ENCODE data around the gene CARM1. TPM values are rescaled to one million over a fixed set of nuclear protein-coding genes. Genes with fewer than 3 reads are reported as not detected.
A peak's percentile ranks its signal among the peaks of the same experiment; 100 is the strongest.

The CARM1 gene
- total and polyA plus RNA-seq, 2 of the 13 experiments (the other 11 are each of a cell fraction or from before 2014, with no cell fraction given) = 27.6 to 55.8 TPM

- ChIA-PET CTCF (ENCODE audit: low intra/inter-chr PET ratio, low total read pairs) (no interaction called here), POLR2A (interaction anchor here (0.5 to 2.5 kb wide), 27 partner anchors 8 to 540 kb away, joined by 3 to 41 read pairs (median 4); partner anchors contain the start of genes CARM1, DNM2 and QTRT1)
- WGBS (ENCODE audit: low lambda C conversion rate) = 76% methylated on average over 25 of the region's 32 CpGs
- Histone ChIP-seq H3K27me3 (ENCODE audit: control insufficient read depth in 1 of 2, insufficient read depth in 2 of 2, low read length in 2 of 2) (no peaks in the 10 kb centered on the region), H3K79me2 (ENCODE audit: insufficient read depth, low read length) (no peaks in the 10 kb centered on the region), H3K36me3 (replicated peaks in 1 of 2; ENCODE audit: control insufficient read depth in 1 of 2, insufficient read depth in 2 of 2, low read length in 2 of 2) (peaks cover 6 to 10% of the 10 kb centered on the region in 2 experiments; a peak in 3 of 5 replicates), H3K9me3 (ENCODE audit: low read length) (no peaks in the 10 kb centered on the region), H4K20me1 (ENCODE audit: insufficient read depth, low read length) (no peaks in the 10 kb centered on the region), H3K4me3 (replicated peaks in 1 of 3; ENCODE audit: insufficient read depth in 1 of 3, low read depth in 2 of 3, low read length in 3 of 3) (peak overlapping the region in 2 of 3 experiments; percentile 39 to 54; a peak in 4 of 6 replicates), H3K4me2 (ENCODE audit: low read depth, low read length) (peak overlapping the region; percentile 61), H3K4me1 (ENCODE audit: insufficient read depth, low read length) (peaks cover 34% of the 10 kb centered on the region), H2AFZ (ENCODE audit: low read length) (no peak overlapping the region), H3K27ac (ENCODE audit: extremely low read length, insufficient read depth, low read length) (peak overlapping the region; percentile 45), H3K9ac (ENCODE audit: insufficient read depth, low read depth, low read length) (no peak overlapping the region)
- peak; percentile 93 for FAIRE-seq
- intact Hi-C loops (cut with micrococcal nuclease; ENCODE audit: unreplicated experiment) (loop anchor here (10.0 kb wide), 1 partner anchor 120 kb away; the partner anchor contains the start of gene DNM2), in situ Hi-C loops (cut with HindIII; ENCODE audit: extremely low pct_ligation_motif_present, low pct_unique_long_range_greater_than_20kb) (no loop called here)
- TSS peak; percentile 68 for BruUV-seq (replicated peaks)
- no peak for ATAC-seq
- no peak for DNase-seq (ENCODE audit: low spot score)
- TF ChIP-seq HOXA5 (CRISPR knock-in tag; IDR thresholded peaks at IDR 0.05) (no peak), ZNF766 (CRISPR knock-in tag; IDR thresholded peaks at IDR 0.05; ENCODE audit: borderline replicate concordance) (no peak), ZNF513 (CRISPR knock-in tag; conservative IDR thresholded peaks at IDR 0.05) (no peak), RFX3 (CRISPR knock-in tag; IDR thresholded peaks at IDR 0.05) (no peak), ZNF20 (CRISPR knock-in tag; IDR thresholded peaks at IDR 0.05) (no peak), ZNF382 (CRISPR knock-in tag; IDR thresholded peaks at IDR 0.05; ENCODE audit: borderline replicate concordance) (no peak), ZNF232 (CRISPR knock-in tag; IDR thresholded peaks at IDR 0.05; ENCODE audit: borderline replicate concordance) (no peak), MXD1 (CRISPR knock-in tag; IDR thresholded peaks at IDR 0.05) (0 out of 2 replicates have a peak, but pooled peaks have one; percentile 57), SP140L (CRISPR knock-in tag; IDR thresholded peaks at IDR 0.05; ENCODE audit: borderline replicate concordance) (no peak)
- TF ChIP-seq, protein P1, sequence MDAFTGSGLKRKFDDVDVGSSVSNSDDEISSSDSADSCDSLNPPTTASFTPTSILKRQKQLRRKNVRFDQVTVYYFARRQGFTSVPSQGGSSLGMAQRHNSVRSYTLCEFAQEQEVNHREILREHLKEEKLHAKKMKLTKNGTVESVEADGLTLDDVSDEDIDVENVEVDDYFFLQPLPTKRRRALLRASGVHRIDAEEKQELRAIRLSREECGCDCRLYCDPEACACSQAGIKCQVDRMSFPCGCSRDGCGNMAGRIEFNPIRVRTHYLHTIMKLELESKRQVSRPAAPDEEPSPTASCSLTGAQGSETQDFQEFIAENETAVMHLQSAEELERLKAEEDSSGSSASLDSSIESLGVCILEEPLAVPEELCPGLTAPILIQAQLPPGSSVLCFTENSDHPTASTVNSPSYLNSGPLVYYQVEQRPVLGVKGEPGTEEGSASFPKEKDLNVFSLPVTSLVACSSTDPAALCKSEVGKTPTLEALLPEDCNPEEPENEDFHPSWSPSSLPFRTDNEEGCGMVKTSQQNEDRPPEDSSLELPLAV (CRISPR knock-in tag; conservative IDR thresholded peaks at IDR 0.05; ENCODE audit: low read depth) = no peak
- TF ChIP-seq, protein P2, sequence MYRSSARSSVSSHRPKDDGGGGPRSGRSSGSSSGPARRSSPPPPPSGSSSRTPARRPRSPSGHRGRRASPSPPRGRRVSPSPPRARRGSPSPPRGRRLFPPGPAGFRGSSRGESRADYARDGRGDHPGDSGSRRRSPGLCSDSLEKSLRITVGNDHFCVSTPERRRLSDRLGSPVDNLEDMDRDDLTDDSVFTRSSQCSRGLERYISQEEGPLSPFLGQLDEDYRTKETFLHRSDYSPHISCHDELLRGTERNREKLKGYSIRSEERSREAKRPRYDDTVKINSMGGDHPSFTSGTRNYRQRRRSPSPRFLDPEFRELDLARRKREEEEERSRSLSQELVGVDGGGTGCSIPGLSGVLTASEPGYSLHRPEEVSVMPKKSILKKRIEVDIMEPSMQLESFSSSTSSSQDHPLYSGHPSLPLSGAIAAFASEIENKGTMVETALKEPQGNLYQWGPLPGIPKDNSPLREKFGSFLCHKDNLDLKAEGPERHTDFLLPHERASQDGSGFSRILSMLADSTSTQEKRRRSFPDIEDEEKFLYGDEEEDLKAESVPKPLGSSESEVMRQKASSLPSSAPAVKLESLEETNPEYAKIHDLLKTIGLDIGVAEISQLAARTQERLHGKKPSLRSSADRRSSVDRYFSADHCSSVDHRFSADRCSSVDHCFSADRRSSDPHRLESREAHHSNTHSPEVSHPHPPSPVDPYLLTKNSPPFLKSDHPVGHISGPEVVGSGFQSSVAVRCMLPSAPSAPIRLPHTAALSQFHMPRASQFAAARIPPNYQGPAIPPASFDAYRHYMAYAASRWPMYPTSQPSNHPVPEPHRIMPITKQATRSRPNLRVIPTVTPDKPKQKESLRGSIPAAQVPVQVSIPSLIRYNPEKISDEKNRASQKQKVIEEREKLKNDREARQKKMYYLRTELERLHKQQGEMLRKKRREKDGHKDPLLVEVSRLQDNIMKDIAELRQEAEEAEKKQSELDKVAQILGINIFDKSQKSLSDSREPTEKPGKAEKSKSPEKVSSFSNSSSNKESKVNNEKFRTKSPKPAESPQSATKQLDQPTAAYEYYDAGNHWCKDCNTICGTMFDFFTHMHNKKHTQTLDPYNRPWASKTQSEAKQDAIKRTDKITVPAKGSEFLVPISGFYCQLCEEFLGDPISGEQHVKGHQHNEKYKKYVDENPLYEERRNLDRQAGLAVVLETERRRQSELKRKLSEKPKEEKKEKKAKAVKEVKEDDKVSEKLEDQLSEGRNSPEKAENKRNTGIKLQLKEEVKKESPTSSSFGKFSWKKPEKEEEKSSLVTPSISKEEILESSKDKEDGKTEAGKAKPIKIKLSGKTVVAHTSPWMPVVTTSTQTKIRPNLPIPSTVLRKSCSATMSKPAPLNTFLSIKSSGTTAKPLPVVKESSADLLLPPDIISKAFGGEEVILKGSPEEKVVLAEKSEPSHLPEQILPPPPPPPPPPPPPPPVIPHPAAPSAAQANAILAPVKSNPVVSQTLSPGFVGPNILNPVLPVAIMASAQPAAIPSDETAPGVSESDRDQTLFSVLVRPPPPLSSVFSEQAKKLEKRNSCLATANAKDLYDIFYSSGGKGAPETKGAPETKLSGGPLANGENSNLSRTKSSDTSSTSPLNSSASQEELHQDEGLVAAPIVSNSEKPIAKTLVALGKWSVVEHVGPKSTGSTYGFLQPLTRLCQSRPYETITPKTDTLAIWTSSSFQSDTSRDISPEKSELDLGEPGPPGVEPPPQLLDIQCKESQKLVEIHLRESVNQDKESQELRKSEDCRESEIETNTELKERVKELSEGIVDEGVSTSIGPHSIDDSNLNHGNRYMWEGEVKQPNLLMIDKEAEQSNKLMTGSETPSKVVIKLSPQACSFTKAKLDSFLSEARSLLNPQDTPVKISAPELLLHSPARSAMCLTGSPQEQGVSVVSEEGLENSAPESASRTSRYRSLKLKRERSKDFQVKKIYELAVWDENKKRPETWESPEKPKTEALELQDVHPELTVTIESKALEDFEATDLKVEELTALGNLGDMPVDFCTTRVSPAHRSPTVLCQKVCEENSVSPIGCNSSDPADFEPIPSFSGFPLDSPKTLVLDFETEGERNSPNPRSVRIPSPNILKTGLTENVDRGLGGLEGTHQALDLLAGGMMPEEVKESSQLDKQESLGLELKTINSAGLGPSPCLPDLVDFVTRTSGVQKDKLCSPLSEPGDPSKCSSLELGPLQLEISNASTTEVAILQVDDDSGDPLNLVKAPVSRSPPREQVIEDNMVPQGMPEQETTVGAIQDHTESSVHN (CRISPR knock-in tag; IDR thresholded peaks at IDR 0.05) = 0 out of 2 replicates have a peak, but pooled peaks have one; percentile 23
Measured at GRCh38 chr19:10835089-10835753, 36.1 kb upstream of the CARM1 start.
